HepG2 (cell line): ENCODE measurements around the gene ATG4A. TPM values are rescaled to one million over a fixed set of nuclear protein-coding genes. Genes with fewer than 3 reads are reported as not detected.

ENCODE experiments used
- ATAC-seq: fragments of 200-7000 bp; cut with Tn5 transposase; 3 replicates; pipeline ENCODE4 v1.9.1; 2020; ENCODE audit warnings: mild to moderate bottlenecking, moderate library complexity
- Bru-seq: library from RNA; stranded (reverse); fragments of 400-500 nt; gene quantifications from one replicate; lab custom pipeline; 2021; lab: Mats Ljungman, UMichigan
- BruChase-seq, 2 experiments: library from RNA; stranded (reverse); fragments of 400-500 nt; gene quantifications; one replicate each; lab custom pipeline; 2021; lab: Mats Ljungman, UMichigan
- BruUV-seq: library from RNA; stranded (reverse); fragments of 400-500 nt; replicated peaks from 2 replicates; lab custom pipeline; 2021; lab: Mats Ljungman, UMichigan
- CTCF ChIA-PET: fragments of 300-600 bp; formaldehyde crosslinking; extraction: SDS; loops from one replicate; lab custom pipeline; 2021; ENCODE audit warnings: low total read pairs, inconsistent platforms, low intra/inter-chr PET ratio; lab: Yijun Ruan, JAX
- POLR2A ChIA-PET: fragments of 350-600 bp; sonication (Branson Sonifier 250); formaldehyde crosslinking; loops from one replicate; lab custom pipeline; 2020; ENCODE audit warnings: antibody characterized with exemption, inconsistent platforms; lab: Yijun Ruan, JAX
- DNase-seq: peaks from one replicate; pipeline ENCODE4 v3.0.0-alpha.2; 2015; ENCODE audit warnings: low spot score
- FAIRE-seq: peaks from 3 replicates; lab custom pipeline; 2011; peaks lifted over from hg19 to GRCh38; lab: Jason Lieb, UNC
- H2AFZ ChIP-seq: one replicate; pipeline ENCODE4 v1.6.1; 2011; ENCODE audit warnings: low read length, inconsistent platforms
- H3K27ac ChIP-seq: fragments of 300-600 bp; 3 replicates; pipeline ENCODE4 v1.8.0; 2011; ENCODE audit warnings: mixed run types, mild to moderate bottlenecking, mixed read lengths, low read length, inconsistent platforms; ENCODE audit not compliant: insufficient read depth; ENCODE audit errors: extremely low read length
- H3K27me3 ChIP-seq, 2 experiments: fragments of 200-600 bp in 1 of 2; 2 replicates in 1 of 2; 3 replicates in 1 of 2; pipeline versions ENCODE4 v1.6.0 to v1.8.0; 2011; ENCODE audit warnings: low read length in 2 of 2, mild to moderate bottlenecking in 2 of 2, moderate library complexity in 2 of 2, inconsistent platforms in 1 of 2; ENCODE audit not compliant: insufficient read depth in 2 of 2, control insufficient read depth in 1 of 2
- H3K36me3 ChIP-seq, 2 experiments: fragments of 200-600 bp in 1 of 2; replicated peaks in 1 of 2; 2 replicates in 1 of 2; 3 replicates in 1 of 2; pipeline versions ENCODE4 v1.5.1 to v1.8.0; 2011; ENCODE audit warnings: low read length in 2 of 2, inconsistent platforms in 1 of 2; ENCODE audit not compliant: insufficient read depth in 2 of 2, control insufficient read depth in 1 of 2
- H3K4me1 ChIP-seq: 2 replicates; pipeline ENCODE4 v1.5.1; 2012; ENCODE audit warnings: low read length, inconsistent platforms; ENCODE audit not compliant: insufficient read depth
- H3K4me2 ChIP-seq: 2 replicates; pipeline ENCODE4 v1.6.0; 2011; ENCODE audit warnings: low read depth, low read length, inconsistent platforms
- H3K4me3 ChIP-seq, 3 experiments: fragments of 200-600 bp in 1 of 3; sonication (generic), shearing (Covaris generic) in 1 of 3; replicated peaks in 1 of 3; 2 replicates each; pipeline ENCODE4 v1.5.1; 2011 to 2016; ENCODE audit warnings: low read length in 3 of 3, inconsistent platforms in 2 of 3, low read depth in 2 of 3, mild to moderate bottlenecking in 2 of 3, control low read depth in 1 of 3, mixed read lengths in 1 of 3; ENCODE audit not compliant: insufficient read depth in 1 of 3
- H3K79me2 ChIP-seq: one replicate; pipeline ENCODE4 v1.6.1; 2011; ENCODE audit warnings: low read length, inconsistent platforms; ENCODE audit not compliant: insufficient read depth
- H3K9ac ChIP-seq: 2 replicates; pipeline ENCODE4 v1.6.0; 2011; ENCODE audit warnings: mild to moderate bottlenecking, low read depth, low read length, inconsistent platforms; ENCODE audit not compliant: insufficient read depth
- H3K9me3 ChIP-seq: 2 replicates; pipeline ENCODE4 v1.5.1; 2012; ENCODE audit warnings: mild to moderate bottlenecking, low read length
- H4K20me1 ChIP-seq: 2 replicates; pipeline ENCODE4 v1.6.0; 2011; ENCODE audit warnings: inconsistent platforms, mild to moderate bottlenecking, low read length, moderate library complexity; ENCODE audit not compliant: insufficient read depth
- ATF1 ChIP-seq: IDR thresholded peaks from 2 replicates; pipeline ENCODE4 v1.6.1; 2016; ENCODE audit warnings: mild to moderate bottlenecking, control low read depth
- DMAP1 ChIP-seq: IDR thresholded peaks from 2 replicates; pipeline ENCODE4 v1.6.1; 2016
- FLYWCH1 ChIP-seq: sonication (generic); formaldehyde crosslinking; IDR thresholded peaks from 2 replicates; pipeline ENCODE4 v1.8.1; 2023; ENCODE audit warnings: mild to moderate bottlenecking, missing genetic modification reagents
- HES4 ChIP-seq: sonication (generic); formaldehyde crosslinking; IDR thresholded peaks from 2 replicates; pipeline ENCODE4 v1.9.0; 2021; ENCODE audit warnings: mild to moderate bottlenecking, missing genetic modification reagents, borderline replicate concordance
- PBX2 ChIP-seq: IDR thresholded peaks from 2 replicates; pipeline ENCODE4 v1.6.1; 2016; ENCODE audit warnings: control low read depth
- POLR2AphosphoS2 ChIP-seq: IDR thresholded peaks from 2 replicates; pipeline ENCODE4 v1.6.1; 2011; ENCODE audit warnings: low read depth, low read length, improper control_type of control experiment
- SATB2 ChIP-seq: sonication (generic); formaldehyde crosslinking; IDR thresholded peaks from 2 replicates; pipeline ENCODE4 v1.5.0; 2020; ENCODE audit warnings: missing genetic modification reagents
- SMC3 ChIP-seq: IDR thresholded peaks from 2 replicates; pipeline ENCODE4 v1.6.1; 2011; ENCODE audit warnings: low read length, improper control_type of control experiment
- ZMYM4 ChIP-seq: sonication (generic); formaldehyde crosslinking; IDR thresholded peaks from 2 replicates; pipeline ENCODE4 v1.8.1; 2023; ENCODE audit warnings: mild to moderate bottlenecking, missing genetic modification reagents
- ZNF33B ChIP-seq: sonication (generic); formaldehyde crosslinking; IDR thresholded peaks from 2 replicates; pipeline ENCODE4 v1.5.1; 2020; ENCODE audit warnings: mild to moderate bottlenecking, missing genetic modification reagents
- ZNF350 ChIP-seq: sonication (generic); formaldehyde crosslinking; IDR thresholded peaks from 2 replicates; pipeline ENCODE4 v1.4.0; 2020; ENCODE audit warnings: mild to moderate bottlenecking, low read depth, missing genetic modification reagents, borderline replicate concordance
- ZNF768 ChIP-seq: sonication (generic); formaldehyde crosslinking; IDR thresholded peaks from 2 replicates; pipeline ENCODE4 v1.4.0; 2020; ENCODE audit warnings: missing genetic modification reagents
- WGBS: methylation state at CpG from one replicate; pipeline ENCODE4 v1.1.6; 2017; ENCODE audit warnings: low lambda C conversion rate; 5-methylcytosine and 5-hydroxymethylcytosine counted together
- in situ Hi-C: cut with HindIII; loops from 2 replicates; pipeline ENCODE4 v1.10.0; 2017; ENCODE audit warnings: low pct_unique_long_range_greater_than_20kb; ENCODE audit not compliant: extremely low pct_ligation_motif_present
- intact Hi-C: fragments of 100-400 bp; cut with micrococcal nuclease; formaldehyde crosslinking; loops from one replicate; pipeline ENCODE4 v1.10.0; 2022; ENCODE audit not compliant: unreplicated experiment
- long read RNA-seq, 2 experiments: library from RNA in 1 of 2; library from polyadenylated mRNA in 1 of 2; stranded (forward) in 1 of 2; unstranded in 1 of 2; transcript quantifications; one replicate each; pipeline ENCODE4 v2.0.0, GENCODE V29; 2019 to 2022
- polyA minus RNA-seq, 3 experiments: library from RNA; depleted of rRNA, polyadenylated mRNA; stranded (reverse); fragments of >200 nt; gene quantifications; 2 replicates each; pipeline ENCODE4 v1.2.3, GENCODE V29; 2011; ENCODE audit warnings: low replicate concordance in 1 of 3
- polyA plus RNA-seq, 8 experiments: library from polyadenylated mRNA; depleted of rRNA in 3 of 8; stranded (reverse) in 7 of 8; unstranded in 1 of 8; fragments of >200 nt; fragmentation: Illumina TruSeq in 4 of 8; extraction: Trizol in 4 of 8; gene quantifications; 2 replicates each; pipeline versions ENCODE4 v1.2.1 to v1.2.3, GENCODE V29; 2011 to 2016; ENCODE audit warnings: low read depth in 4 of 8, missing spikeins in 1 of 8, mixed read lengths in 1 of 8; ENCODE audit not compliant: insufficient read depth in 1 of 8
- total RNA-seq, 5 experiments: library from RNA; depleted of rRNA; stranded (reverse); fragments of >200 nt; fragmentation: Illumina TruSeq; extraction: Trizol; gene quantifications; 2 replicates each; pipeline ENCODE4 v1.2.3, GENCODE V29; 2016; ENCODE audit warnings: low read depth in 1 of 5
- TF ChIP-seq, protein P1 (sequence below): sonication (generic); formaldehyde crosslinking; IDR thresholded peaks from 2 replicates; pipeline ENCODE4 v1.8.1; 2023; ENCODE audit warnings: missing genetic modification reagents, mild to moderate bottlenecking, borderline replicate concordance

ATG4A gene, protein sequence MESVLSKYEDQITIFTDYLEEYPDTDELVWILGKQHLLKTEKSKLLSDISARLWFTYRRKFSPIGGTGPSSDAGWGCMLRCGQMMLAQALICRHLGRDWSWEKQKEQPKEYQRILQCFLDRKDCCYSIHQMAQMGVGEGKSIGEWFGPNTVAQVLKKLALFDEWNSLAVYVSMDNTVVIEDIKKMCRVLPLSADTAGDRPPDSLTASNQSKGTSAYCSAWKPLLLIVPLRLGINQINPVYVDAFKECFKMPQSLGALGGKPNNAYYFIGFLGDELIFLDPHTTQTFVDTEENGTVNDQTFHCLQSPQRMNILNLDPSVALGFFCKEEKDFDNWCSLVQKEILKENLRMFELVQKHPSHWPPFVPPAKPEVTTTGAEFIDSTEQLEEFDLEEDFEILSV
- total RNA-seq (2016; rRNA removed; fragmentation: Illumina TruSeq; extraction: Trizol), result 6.3 and 10.5 TPM in 2 replicates
- total RNA-seq (2016; cell fraction: cytosol; rRNA removed; fragmentation: Illumina TruSeq; extraction: Trizol; ENCODE audit: low read depth), result 1.0 and 1.5 TPM in 2 replicates
- total RNA-seq (2016; cell fraction: insoluble cytoplasmic fraction; rRNA removed; fragmentation: Illumina TruSeq; extraction: Trizol), result 5.5 and 9.2 TPM in 2 replicates
- 4.7 and 4.9 TPM in 2 replicates for total RNA-seq (2016; cell fraction: membrane; rRNA removed; fragmentation: Illumina TruSeq; extraction: Trizol)
- total RNA-seq (2016; cell fraction: nucleus; rRNA removed; fragmentation: Illumina TruSeq; extraction: Trizol), result 3.6 and 4.0 TPM in 2 replicates
- 3.0 and 3.3 TPM in 2 replicates for polyA plus RNA-seq (2011; rRNA removed)
- polyA plus RNA-seq (2011; cell fraction: cytosol; rRNA removed), result 1.3 and 2.3 TPM in 2 replicates
- 1.8 and 2.1 TPM in 2 replicates for polyA plus RNA-seq (2011; cell fraction: nucleus; rRNA removed)
- 2.3 and 2.9 TPM in 2 replicates for polyA plus RNA-seq (2012)
- polyA plus RNA-seq (2016; cell fraction: cytosol; fragmentation: Illumina TruSeq; extraction: Trizol; ENCODE audit: low read depth), result 0.97 and 1.4 TPM in 2 replicates
- 8.4 and 10.2 TPM in 2 replicates for polyA plus RNA-seq (2016; cell fraction: insoluble cytoplasmic fraction; fragmentation: Illumina TruSeq; extraction: Trizol; ENCODE audit: low read depth)
- 3.1 and 4.0 TPM in 2 replicates for polyA plus RNA-seq (2016; cell fraction: membrane; fragmentation: Illumina TruSeq; extraction: Trizol; ENCODE audit: low read depth)
- 7.6 and 8.0 TPM in 2 replicates for polyA plus RNA-seq (2016; cell fraction: nucleus; fragmentation: Illumina TruSeq; extraction: Trizol; ENCODE audit: insufficient read depth, low read depth)
- polyA minus RNA-seq (2011; rRNA and poly(A)+ RNA removed; ENCODE audit: low replicate concordance), result 2.2 and 8.2 TPM in 2 replicates
- 2.7 and 4.2 TPM in 2 replicates for polyA minus RNA-seq (2011; cell fraction: cytosol; rRNA and poly(A)+ RNA removed)
- 2.3 and 6.5 TPM in 2 replicates for polyA minus RNA-seq (2011; cell fraction: nucleus; rRNA and poly(A)+ RNA removed)
- percentile 38 among the genes with signal in this experiment for Bru-seq, nascent RNA
- BruChase-seq, experiment 1, labeled RNA remaining after a 6-hour chase, result percentile 42 among the genes with signal in this experiment
- BruChase-seq, experiment 2, labeled RNA remaining after a 2-hour chase, result percentile 38 among the genes with signal in this experiment
- long read RNA-seq, experiment 1, transcript ATG4A-203 (13 exons, 2,315 nt), result major isoform, 6 of 10 reads
- long read RNA-seq, experiment 1, partial matches to known transcripts, result 3 of 10 reads
- long read RNA-seq, experiment 1, other reads (novel, unspliced or antisense), result 1 of 10 reads
- long read RNA-seq, experiment 2, partial matches to known transcripts, result 1 of 4 reads
- long read RNA-seq, experiment 2, other reads (novel, unspliced or antisense), result 1 of 4 reads

DNA sequence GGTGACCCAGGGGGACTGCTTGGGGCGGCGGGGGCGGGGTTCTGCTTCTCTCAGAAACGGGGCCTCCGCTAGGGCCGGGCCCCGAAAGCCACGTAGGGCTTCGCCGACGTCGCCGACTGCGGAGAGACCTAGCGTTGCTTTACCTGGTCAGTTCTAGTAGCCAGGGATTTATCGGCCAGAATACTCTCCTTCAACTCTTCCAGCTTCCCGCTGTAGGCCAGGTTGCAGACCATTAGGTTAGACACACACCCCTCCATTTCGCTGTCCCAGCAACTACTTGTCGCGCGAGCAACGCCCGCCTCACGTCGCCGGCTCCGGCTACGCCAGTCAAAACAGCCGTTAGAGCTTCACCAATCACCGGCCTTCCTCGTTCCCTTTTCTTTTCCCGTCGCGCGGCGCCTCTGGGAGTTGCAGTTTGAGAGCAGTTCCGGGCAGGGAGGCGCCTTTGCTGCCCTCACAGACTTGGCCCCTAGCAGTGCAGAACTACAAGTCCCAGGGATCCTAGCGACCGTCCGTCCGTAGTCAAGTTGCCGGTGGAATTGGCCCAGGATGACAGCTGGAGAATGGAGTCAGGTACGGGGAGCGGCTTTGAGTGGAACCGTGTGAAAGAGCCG is at the start of gene ATG4A, which contains the start of gene PSMD10:
TSS of gene ATG4A (plus strand) at position 515 of the 614 bp plus-strand sequence. CDS start at position 564, 49 bp downstream.
TSS of gene PSMD10 (minus strand) at position 279 of the 614 bp plus-strand sequence. CDS start at position 257, 22 bp downstream.
- Histone ChIP-seq H3K27ac (peak within 1 kb of the TSS; percentile 95), H3K4me3 (peak within 1 kb of the TSS; percentile 79 to 89 (median 80)), H3K36me3 (0 out of 5 replicates have a peak, but pooled peaks cover 0 to 6% of the 10 kb centered on the region in 2 experiments), H3K9me3 (no peaks in the 10 kb centered on the region), H3K4me2 (peak within 1 kb of the TSS; percentile 82), H2AFZ (peak within 1 kb of the TSS; percentile 27), H3K79me2 (peaks cover 17% of the 10 kb centered on the region), H3K4me1 (peaks cover 7% of the 10 kb centered on the region; the same call in 1 of the 2 replicates), H3K27me3 (no peaks in the 10 kb centered on the region; a peak in 1 of 5 replicates), H3K9ac (peak within 1 kb of the TSS; percentile 84), H4K20me1 (no peaks in the 10 kb centered on the region)
- peak; percentile 99 for FAIRE-seq
- BruUV-seq, result no TSS peak
- in situ Hi-C loops (no loop called here), intact Hi-C loops (no loop called here)
- DNase-seq, result peak; percentile 92
- POLR2A ChIA-PET, result interaction anchor here (0.7 to 1.2 kb wide), 3 partner anchors 9 to 463 kb away, joined by 3 to 4 read pairs (median 3); partner anchors contain the start of gene PRPS1
- peak; percentile 97 for ATAC-seq
- 8% methylated on average over 16 of the region's 47 CpGs for WGBS
- CTCF ChIA-PET, result no interaction called here
- peak; percentile 81 for TF ChIP-seq ATF1
- no peak for TF ChIP-seq SATB2 (CRISPR knock-in tag)
- no peak for TF ChIP-seq ZNF33B (CRISPR knock-in tag)
- TF ChIP-seq FLYWCH1 (CRISPR knock-in tag), result no peak
- TF ChIP-seq ZNF350 (CRISPR knock-in tag), result 0 out of 2 replicates have a peak, but pooled peaks have one; percentile 50
- TF ChIP-seq DMAP1, result peak; percentile 58; the same call in 1 of the 2 replicates
- TF ChIP-seq POLR2AphosphoS2, result 0 out of 2 replicates have a peak, but pooled peaks have one; percentile 58
- no peak for TF ChIP-seq HES4 (CRISPR knock-in tag)
- peak; percentile 55 for TF ChIP-seq ZMYM4
- TF ChIP-seq, protein P1, sequence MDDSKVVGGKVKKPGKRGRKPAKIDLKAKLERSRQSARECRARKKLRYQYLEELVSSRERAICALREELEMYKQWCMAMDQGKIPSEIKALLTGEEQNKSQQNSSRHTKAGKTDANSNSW (CRISPR knock-in tag), result no peak
- 0 out of 2 replicates have a peak, but pooled peaks have one; percentile 29 for TF ChIP-seq PBX2 (CRISPR knock-in tag)
- TF ChIP-seq ZNF768, result no peak
- no peak for TF ChIP-seq SMC3
